ENCODE measurements around the gene SIK3. TPM values are rescaled to one million over a fixed set of nuclear protein-coding genes. Genes with fewer than 3 reads are reported as not detected.

The SIK3 gene
- polyA plus RNA-seq, 1 of the 3 experiments (the other 2 are of a cell fraction), result 5.1 TPM

GRCh38 chr11:116938471-116939070 lies 159.7 kb downstream of the SIK3 start:
- WGBS (ENCODE audit: low lambda C conversion rate), result 94% methylated on average over 2 of the region's 2 CpGs
- Histone ChIP-seq H3F3A (replicated peaks; ENCODE audit: insufficient read depth) (no peaks in the 10 kb centered on the region), H3K4me1 (ENCODE audit: control insufficient read depth in 1 of 2, insufficient read depth in 2 of 2, low read depth in 1 of 2, low read length in 1 of 2) (no peaks in the 10 kb centered on the region), H3K4me3 (ENCODE audit: low read depth in 2 of 2, low read length in 1 of 2) (no peak overlapping the region), H2AFZ (ENCODE audit: low read depth) (no peak overlapping the region), H3K36me3 (replicated peaks in 1 of 2; ENCODE audit: control insufficient read depth in 1 of 2, insufficient read depth in 2 of 2, low read length in 1 of 2) (no peaks in the 10 kb centered on the region), H4K20me1 (ENCODE audit: insufficient read depth) (no peaks in the 10 kb centered on the region), H3K9ac (no peak overlapping the region), H3K79me2 (ENCODE audit: insufficient read depth) (no peaks in the 10 kb centered on the region), H3K4me2 (no peak overlapping the region), H3K27ac (ENCODE audit: low read depth in 2 of 2, low read length in 1 of 2) (no peak overlapping the region), H3K27me3 (ENCODE audit: insufficient read depth) (no peaks in the 10 kb centered on the region), H3K9me2 (no peaks in the 10 kb centered on the region), H3K9me3 (no peaks in the 10 kb centered on the region)
- POLR2A ChIA-PET, result no interaction called here
- no peak for DNase-seq
- no peak for TF ChIP-seq TCF12 (IDR thresholded peaks at IDR 0.05)
- no peak for TF ChIP-seq EP300 (IDR thresholded peaks at IDR 0.05; ENCODE audit: borderline replicate concordance in 1 of 2, low read depth in 1 of 2, low read length in 1 of 2)
- no peak for TF ChIP-seq RXRA (IDR thresholded peaks at IDR 0.05; ENCODE audit: borderline replicate concordance, low read depth)
- TF ChIP-seq MAX (IDR thresholded peaks at IDR 0.05; ENCODE audit: low read depth), result no peak
- no peak for TF ChIP-seq MXI1 (IDR thresholded peaks at IDR 0.05; ENCODE audit: low read depth, low read length)
- no peak for TF ChIP-seq NRF1 (IDR thresholded peaks at IDR 0.05; ENCODE audit: low read depth, low read length)
- TF ChIP-seq RFX5 (IDR thresholded peaks at IDR 0.05; ENCODE audit: low read length), result no peak
- TF ChIP-seq IRF3 (IDR thresholded peaks at IDR 0.05; ENCODE audit: low read depth, low read length), result no peak
- TF ChIP-seq POLR2AphosphoS5 (IDR thresholded peaks at IDR 0.05; ENCODE audit: low read depth, low read length), result no peak
- TF ChIP-seq FOSL2 (IDR thresholded peaks at IDR 0.05; ENCODE audit: borderline replicate concordance, low read depth), result no peak
- no peak for TF ChIP-seq FOXJ3 (CRISPR knock-in tag; IDR thresholded peaks at IDR 0.05)
- no peak for TF ChIP-seq GATA2 (CRISPR knock-in tag; IDR thresholded peaks at IDR 0.05)
- TF ChIP-seq CTCF (IDR thresholded peaks at IDR 0.05), result no peak
- no peak for TF ChIP-seq PBX3 (IDR thresholded peaks at IDR 0.05)
- CTCF ChIA-PET, result no interaction called here
